GM18520 (cell line): ENCODE results near the gene ENPP3.

ENCODE experiments used
- ATAC-seq: cut with Tn5 transposase; IDR thresholded peaks from one replicate; pipeline ENCODE4 v1.9.1; 2021; ENCODE audit not compliant: unreplicated experiment

Gene ENPP3

DNA sequence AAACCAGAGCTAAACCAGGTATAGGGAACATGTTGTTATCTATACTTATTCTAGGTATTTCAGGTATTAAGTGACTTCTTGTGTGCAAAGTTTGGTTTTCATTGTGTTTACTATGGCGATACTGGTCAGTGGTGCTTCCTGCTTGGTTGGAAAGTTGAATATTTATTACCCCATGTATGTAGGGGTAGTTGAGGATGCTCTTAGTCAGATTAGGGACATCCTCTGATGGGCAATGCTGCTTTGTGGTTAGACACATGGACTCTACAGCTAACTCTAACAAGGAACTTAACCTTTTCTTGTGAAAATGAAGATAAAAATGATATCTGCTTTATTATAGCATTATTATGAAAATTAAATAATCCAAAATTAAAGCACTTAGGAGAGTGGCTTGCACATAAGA lies 126.6 kb downstream of the ENPP3 start:
- ATAC-seq, result no peak

DNA sequence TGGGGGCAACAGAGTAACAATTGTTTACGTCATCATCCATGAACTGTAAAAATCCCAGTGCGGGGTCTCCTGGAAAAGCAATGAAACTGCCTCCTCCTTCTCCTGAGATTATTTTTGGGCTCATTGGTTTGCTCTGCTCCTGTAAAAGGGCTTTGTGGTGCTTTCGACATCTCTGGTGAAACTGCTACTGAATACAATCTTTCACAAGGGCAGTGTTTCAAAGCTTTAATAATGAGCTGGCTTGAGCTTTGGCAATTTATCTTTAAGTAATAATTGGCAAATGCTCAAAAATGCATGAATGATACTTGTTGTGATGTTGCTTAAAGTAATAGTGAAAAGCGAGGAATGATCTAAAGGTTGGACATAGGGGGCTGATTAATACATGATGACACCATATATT lies 127.2 kb downstream of the ENPP3 start:
- no peak for ATAC-seq

DNA sequence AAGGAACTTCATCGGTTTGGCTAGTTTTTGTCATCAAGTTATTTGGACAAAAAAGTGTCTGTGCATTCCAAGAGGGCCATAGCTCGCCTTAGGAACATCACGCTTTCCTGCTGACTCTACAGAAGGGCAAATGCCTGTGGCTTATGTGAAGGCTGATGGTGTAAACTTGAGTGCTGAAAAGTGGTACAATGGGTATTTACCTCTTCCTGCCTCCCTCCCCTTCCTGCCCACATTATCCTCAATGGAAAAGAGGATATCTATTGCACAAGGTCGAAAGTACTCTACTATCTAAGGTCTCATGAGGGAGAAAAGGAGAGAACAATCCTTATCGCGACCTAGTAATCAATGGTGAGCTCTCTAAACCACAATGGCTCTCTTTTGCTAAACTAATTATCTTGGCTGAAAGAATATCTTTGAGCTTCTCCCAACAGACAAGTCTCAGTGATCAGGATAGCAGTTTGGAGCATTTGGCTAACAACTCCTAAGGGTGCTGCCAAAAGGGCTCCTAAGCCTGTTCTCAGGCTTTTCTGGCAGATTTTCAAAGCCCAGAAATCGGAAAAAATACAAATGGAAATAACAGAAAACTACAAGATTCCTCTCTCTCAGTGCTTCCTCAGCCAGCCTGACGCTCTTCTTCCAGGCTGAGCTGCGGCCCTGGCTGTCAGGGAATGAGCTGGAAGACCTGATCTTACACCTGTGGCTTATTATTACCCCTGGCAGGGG lies 128.1 kb downstream of the ENPP3 start:
- ATAC-seq, result no peak

DNA sequence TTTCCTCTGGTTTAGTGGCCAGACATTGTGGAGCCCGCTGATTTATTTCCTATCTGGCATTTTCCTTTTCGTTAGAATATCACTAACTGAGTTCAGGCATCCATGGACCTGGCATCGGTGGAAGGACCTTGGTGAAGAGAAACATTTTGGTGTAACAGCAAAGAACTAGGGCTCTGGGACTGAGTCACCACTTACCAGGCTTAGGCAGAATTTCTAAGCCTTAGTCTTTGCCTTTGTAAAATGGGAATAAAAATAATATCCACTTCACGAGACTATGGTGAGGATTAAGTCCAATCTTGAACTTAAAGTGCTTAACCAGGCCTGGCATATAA lies 128.7 kb downstream of the ENPP3 start:
- no peak for ATAC-seq

DNA sequence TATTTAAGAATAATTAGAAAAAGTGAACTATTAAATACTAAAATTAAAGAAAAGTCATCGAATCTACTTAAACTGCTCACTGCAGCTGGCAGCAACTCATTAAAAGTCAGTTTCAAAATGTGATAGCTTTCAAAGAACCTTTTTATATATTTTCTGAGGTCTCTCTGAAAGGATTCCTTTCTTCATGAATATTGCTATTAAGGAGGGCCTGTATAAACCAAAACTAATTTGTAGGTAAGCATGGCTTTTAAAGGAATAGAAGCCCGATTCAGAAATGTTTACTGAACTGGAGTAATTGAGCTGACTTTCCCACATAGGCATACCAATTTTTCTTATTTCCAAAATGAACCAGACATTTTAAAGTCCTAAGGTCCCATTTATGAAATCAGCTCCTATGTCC lies 129.5 kb downstream of the ENPP3 start:
- no peak for ATAC-seq

DNA sequence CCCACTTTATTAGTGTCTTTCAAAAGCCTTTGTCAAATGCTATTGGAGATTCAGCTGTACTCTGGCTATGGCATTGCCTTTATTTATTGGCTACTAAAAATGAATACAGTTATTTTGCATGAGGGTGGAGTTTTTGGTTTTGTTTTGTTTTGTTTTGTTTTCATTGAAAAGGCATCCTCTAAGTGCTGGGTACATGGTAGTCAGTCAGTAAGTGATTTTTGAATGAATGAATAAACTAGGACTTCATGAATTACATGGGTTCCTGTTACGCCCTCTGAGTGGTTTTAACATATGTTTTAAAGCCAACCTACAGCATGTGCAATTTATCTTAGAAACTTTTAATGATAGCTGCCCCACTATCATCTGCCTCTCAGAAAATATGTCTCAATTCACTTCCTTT lies 131.9 kb downstream of the ENPP3 start:
- ATAC-seq, result no peak

DNA sequence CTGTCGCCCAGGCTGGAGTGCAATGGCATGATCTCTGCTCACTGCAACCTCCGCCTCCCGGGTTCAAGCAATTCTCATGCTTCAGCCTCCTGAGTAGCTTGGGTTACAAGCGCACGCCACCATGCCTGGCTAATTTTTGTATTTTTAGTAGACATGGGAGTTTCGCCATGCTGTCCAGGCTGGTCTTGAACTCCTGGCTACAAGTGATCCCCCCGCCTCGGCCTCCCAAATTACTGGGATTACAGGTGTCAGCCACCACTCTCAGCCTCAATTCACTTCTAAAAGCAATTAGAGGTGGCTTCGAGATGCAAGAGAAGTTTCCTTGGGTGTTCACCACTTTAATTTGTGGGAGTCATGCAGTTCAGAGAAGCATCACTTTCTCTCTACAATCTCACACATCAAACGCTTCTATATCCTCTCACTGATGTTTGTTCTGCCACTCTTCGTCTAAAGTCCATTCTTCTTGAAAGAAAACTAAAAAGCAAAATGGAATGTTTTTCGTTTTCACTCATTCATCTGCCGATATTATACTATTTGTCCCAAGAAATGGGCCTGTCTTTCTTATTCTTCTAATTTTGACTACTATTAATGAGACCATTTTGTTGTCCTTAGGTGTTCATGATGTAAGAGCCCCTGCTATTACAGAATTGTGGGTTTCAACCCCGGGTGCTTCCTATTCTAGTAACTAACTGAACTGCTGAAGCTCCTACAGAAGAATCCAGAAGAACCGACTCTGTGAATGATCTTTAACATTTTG lies 132.5 kb downstream of the ENPP3 start:
- no peak for ATAC-seq

DNA sequence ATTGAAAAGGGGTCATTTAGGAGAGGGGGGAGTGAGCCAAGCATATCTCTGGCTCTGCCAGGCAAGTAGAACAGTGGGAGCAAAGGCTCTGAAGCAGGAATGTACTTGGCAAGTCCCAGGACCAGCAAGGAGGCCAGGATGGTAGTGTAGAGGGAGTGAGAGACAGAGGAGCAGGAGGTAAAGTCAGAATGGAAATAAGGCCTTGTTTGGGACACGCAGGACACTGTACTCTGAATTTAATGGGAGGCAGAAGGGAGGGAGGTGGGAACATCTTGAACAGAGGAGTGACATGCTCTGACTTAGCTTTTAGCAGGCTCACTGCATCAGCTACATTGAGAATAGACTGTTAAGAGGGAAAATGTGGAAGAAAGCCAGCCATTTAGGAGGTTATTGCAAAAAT lies 133.7 kb downstream of the ENPP3 start:
- ATAC-seq, result no peak

DNA sequence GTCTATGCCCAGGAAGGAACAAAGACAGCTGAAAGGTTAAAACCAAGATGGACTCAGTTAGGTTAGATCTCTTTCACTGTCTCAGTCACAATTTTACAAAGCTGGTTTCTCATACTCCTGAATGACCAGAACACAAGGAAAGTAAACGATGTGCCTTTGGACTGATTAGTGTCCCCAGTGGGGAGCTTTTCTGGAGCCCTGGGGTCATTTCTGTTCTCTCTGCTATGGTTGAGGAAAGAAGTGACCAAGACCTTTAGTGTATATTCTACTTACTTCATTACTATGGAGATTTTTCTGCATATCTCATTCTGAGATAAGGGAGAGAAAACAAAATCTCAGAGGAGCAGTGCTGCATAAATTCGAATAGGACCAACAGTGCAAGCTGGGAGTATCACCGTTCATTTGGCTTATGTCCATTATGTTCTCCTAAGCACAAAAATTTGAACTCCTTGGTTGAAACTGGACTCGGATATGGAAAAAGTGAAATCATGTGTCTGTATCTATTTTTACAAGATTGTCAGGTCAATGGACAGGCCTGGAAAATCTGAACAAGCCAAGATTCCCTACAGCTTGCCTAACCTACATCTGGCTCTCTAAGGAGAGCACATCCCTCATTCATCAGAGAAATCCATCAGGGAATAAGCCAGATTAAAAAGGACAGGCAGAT lies 136.3 kb downstream of the ENPP3 start:
- ATAC-seq, result no peak

DNA sequence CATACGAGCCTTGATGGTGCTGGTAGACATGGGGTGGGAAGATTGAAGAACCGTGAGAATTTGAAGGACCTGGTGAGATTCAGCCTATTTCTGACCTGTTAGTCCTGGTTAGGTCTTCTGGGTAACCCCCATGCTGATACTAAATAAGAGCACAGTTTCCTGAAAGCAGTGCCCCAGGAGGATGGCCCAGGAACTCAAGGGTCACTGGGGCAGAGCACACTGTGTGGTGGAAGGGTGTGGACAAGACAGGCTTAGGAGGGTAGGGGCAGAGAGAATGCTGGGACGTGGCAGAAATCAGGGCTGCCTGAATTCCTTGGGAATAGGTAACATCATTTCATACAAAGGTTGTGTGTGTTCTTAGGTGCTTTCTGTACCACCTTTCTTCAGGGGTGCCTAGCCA lies 138.8 kb downstream of the ENPP3 start:
- ATAC-seq, result no peak

DNA sequence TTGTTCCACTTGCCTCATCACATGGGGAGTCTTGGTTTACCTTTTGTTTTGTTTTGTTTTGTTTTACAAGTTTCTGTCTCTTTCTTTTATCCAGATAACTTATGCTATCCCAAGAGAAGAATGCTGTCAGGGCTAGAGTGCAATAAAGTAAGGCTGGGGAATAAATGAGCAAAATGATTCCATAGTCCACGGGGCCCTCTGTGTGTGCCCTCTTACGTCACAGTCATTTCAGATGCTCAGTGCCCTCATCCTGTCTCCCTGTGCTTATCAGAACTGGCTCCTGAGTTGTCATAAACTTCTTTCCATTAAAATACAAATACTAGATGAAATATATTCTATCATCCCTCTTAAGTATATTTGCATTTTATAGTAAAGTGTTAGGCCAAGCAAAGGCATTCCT lies 139.9 kb downstream of the ENPP3 start:
- ATAC-seq, result no peak

DNA sequence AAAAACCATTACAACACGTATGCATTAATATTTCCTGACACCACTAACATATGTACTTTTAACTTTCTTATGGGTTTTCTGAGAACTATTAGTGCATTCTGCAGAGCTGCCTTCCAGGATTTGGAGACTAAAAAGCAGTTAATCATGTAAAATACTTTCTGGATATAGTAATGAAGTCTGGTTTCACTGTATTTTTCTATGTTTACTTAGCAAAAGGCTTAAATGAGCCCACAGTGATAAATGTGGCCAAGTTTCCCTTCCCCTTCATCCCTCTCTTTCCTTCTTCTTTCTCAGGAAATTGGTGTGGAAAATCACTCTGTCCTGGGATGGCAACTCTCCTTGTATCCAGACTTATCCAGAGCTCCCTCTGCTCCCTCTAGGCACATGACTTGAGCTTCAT lies 141.1 kb downstream of the ENPP3 start:
- no peak for ATAC-seq

DNA sequence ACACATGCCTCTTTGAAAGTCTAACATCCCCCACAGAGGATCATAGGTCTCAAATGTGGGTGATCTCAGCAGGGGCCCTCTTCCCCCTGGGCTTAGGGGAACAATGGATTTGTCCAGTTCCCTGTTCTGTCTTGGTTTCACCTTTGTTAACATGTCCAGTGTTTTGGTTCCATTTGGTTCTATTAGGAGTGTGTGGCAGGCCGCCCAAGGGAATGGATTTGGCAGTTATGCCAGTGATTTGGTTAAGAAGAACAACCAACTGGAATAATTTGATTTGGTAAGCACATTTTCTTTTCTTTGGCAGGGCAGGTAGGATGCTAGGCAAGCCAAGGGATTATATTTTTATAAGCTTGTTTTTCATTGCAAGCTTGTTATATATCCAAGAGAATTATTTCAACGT lies 142.2 kb downstream of the ENPP3 start:
- no peak for ATAC-seq

DNA sequence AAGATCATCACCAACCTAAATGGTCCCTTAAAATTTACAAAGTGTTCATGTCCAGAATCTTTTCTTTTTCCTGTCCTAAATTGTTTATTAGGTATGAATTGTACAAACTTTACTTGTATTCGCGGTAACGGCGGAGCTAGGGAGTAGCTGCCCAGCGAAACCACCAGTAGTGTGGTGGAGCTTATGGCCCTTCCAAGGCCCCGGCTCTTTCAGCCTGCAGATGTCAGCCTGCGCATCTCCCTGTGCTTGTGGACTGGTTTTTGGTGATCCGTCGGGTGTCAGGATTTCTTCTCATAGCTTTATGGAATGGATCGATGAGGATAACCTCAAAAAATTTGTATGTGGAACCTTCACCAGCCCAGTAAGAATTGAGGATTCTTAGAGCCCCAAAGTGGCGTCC lies 143.5 kb downstream of the ENPP3 start:
- ATAC-seq, result no peak

DNA sequence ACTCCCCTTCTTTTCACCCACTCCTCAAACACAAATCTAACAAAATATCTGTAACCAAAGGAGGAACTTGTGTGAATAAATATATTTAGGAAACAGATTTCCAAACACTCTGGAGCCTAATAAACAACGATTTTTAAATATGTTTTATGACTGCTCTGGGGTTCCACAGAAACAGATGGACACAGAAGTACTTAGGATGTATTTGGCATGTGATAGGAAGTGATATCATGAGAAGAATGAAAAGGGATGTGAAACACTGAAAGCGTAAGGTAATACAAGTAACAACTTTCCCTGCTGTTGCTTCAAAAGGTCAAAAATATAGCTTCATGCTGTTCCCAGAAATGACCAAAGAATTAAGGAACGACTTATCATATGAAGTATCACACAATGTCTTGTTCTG lies 144.6 kb downstream of the ENPP3 start:
- no peak for ATAC-seq

DNA sequence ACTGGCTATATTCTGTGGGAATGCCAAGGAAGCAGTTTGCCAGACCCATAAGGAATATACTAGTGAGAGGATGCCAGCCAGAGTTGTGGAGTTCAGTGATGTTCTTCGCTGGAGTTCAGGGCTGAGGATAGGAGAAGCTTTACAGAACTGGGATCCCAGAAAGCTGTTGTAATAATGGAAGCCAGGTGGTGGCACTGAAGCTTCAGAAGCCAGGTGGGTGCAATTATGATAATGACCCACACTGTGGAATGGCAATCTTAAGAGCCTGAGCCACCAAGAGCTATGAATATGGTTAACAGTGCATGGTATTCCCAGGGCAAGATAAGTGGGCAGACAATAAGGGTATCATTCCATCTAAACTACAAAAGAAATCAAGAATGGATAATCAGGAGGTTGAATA lies 145.7 kb downstream of the ENPP3 start:
- no peak for ATAC-seq

DNA sequence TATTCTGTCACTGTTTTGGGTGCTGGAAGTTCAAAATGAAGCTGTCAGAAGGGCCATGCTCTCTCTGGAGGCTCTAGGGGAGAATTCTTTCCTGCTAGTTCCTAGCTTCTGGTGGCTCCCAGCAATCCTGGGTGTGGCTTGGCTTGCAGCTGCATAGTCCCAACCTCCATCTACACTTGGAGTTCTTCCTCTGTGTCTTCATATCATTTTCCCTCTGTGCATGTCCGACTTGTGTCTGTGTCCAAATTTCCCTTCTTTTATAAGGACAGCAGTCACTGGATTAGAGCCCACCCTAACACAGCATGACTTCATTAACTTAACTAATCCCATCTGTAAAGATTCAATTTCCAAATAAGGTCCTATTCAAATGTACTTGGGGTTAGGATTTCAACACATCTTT lies 147.5 kb downstream of the ENPP3 start:
- ATAC-seq, result no peak

DNA sequence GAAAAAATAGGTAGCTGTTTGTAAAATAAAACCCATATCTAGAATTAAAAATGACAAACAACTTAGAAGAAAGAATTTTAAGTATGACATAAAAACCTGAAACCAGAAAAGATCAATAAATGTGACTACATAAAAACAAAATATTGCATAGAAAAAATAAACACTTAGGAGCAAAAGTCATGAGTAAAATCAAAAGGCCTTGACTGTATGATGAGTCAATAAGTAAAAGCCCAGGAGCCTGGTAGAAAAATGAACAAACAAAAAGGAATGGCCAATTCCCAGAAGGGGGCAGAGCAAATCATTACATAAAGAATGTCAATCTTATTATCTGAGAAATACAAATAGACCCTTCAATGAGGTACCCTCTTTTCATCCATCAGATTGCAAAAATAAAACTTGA lies 150.0 kb downstream of the ENPP3 start:
- ATAC-seq, result no peak

DNA sequence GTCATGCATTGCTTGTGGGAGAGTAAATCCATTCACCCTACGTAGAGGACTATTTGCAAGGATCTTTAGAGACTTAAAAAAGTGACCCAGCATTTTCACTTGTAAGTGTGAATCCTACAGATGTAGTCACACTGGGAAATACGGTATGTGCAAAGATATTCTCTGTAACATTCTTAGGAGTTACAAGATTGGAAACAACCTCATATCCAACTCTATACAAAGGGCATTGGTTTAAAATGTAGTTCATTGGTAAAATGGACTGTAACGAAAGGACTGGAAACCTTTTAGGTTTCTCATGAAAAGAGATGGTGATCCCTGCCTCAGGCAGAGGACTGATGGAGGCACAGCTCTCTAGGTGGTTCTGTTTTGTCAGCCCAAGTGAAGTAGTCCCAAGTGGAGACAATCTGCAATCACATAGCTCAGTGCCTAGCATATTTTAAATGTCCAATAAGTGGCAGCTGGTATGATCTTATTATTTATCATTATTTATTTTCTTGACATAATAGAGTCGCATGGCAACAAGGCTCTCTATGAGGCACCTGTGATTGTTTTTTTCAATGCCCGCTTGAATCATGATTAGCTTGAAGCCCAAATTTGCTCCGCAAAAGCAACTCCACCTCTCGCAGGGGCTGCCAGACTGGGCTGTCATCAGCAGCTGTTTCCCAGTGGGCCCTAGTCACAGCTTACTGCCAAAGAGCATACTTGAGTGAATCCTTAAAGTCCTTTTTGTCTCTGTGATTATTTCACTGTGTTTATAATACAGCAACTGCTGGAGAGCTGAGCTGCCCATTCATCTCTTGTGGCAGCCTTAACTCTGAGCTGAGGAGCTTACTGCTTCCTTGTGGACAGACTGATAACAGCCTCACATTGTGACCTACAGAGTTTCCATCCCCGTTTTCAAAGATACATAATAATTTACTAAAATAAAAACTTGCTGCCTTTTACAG lies 150.9 kb downstream of the ENPP3 start:
- ATAC-seq, result no peak

DNA sequence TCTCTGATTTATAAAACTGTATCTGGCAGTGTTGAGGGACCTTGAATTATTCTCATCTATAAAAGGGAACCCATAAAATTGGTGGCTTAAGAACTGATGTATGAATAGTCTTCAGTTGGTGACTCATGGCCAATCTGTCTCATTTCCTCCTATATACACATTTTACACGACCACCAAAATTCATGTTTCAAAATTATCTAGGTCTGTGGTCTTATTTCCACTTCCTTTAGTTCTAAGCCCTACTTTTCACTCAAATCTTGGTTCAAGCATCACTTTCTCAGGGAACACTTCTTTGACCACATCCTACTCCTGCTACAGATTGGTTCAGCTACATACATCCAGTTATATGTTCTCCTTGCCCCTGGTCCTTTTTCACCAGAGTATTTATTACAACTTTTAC lies 152.1 kb downstream of the ENPP3 start:
- ATAC-seq, result no peak

DNA sequence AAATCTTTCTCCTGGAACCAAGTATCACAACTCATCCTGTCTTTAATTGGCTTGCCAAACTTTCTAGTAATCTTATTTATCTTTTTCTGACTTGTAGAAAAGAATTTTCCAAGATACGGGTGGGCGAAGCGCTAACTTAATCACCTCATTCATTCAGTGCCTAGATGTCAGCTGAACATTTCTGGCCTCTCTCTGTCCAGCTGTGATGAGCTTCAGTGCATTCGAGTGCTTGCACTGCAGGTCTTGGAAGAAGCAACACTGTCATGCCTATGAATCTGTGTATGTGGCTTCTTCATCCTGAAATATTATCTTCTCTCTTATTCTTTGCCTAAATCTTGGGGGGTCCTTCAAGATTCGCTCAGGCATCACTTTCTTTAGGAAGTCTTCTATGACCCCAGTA lies 154.4 kb downstream of the ENPP3 start:
- ATAC-seq, result no peak
